ENCODE measurements around the gene HMGA1.

Gene HMGA1

DNA sequence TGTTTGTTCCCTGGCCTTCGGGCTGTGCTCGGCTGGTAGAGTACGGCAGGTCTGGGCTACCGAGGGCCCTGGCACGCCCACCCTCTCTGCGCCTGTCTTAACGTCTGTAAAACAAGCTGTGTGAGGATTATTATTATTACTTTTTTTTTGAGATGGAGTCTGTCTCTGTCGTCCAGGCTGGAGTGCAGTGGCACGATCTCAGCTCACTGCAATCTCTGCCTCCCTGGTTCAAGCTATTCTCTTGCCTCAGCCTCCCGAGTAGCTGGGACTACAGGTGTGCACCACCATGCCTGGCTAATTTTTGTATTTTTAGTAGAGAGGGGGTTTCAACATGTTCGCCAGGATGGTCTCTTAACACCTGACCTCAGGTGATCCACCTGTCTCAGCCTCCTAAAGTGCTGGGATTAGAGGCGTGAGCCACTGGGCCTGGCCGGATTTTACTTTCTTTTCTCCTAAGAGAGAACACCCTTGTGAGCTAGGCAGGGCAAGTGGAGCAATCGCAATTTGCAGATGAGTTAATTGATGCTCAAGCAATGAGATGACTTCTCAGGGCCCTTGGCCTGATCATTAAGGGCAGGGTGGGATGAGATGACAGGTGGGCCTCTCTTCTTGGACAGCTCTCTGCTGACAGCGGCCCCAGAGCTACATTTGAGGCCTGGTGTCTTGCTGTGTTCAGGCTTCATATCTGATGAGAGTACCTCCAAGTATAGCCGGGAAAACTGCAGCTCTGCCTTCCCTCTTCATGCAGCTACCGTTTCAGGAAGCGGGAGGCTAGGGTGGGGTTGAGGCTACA, 13.0 kb downstream of the HMGA1 start:
- TF ChIP-seq FOXP2 (optimal IDR thresholded peaks at IDR 0.05; ENCODE audit: borderline replicate concordance, extremely low read depth, extremely low read length, insufficient read depth) (no peak), TAF1 (IDR thresholded peaks at IDR 0.05; ENCODE audit: borderline replicate concordance, insufficient read depth, low read length) (no peak), POLR2AphosphoS5 (IDR thresholded peaks at IDR 0.05; ENCODE audit: low read depth, low read length) (no peak)

DNA sequence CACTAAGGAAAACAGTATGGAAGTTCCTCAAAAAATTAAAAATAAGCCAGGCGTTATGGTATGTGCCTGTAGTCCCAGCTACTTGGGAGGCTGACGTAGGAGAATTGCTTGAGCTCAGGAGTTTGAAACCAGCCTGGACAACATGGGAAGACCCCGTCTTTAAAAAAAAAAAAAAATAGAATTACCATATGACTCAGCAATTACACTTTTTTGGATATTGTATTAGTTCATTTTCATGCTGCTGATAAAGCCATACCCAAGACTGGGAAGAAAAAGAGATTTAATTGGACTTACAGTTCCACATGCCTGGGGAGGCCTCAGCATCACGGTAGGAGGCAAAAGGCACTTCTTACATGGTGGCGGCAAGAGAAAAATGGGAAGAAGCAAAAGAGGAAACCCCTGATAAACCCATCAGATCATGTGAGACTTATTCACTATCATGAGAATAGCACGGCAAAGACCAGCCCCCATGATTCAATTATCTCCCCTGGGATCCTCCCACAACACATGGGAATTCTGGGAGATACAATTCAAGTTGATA, 22.9 kb downstream of the HMGA1 start:
- TF ChIP-seq TAF1 (IDR thresholded peaks at IDR 0.05; ENCODE audit: borderline replicate concordance, insufficient read depth, low read length) (no peak), FOXP2 (optimal IDR thresholded peaks at IDR 0.05; ENCODE audit: borderline replicate concordance, extremely low read depth, extremely low read length, insufficient read depth) (no peak), POLR2AphosphoS5 (IDR thresholded peaks at IDR 0.05; ENCODE audit: low read depth, low read length) (no peak), SIN3A (IDR thresholded peaks at IDR 0.05; ENCODE audit: borderline replicate concordance, insufficient read depth, low read length) (no peak)
- TF ChIP-seq, protein P1, sequence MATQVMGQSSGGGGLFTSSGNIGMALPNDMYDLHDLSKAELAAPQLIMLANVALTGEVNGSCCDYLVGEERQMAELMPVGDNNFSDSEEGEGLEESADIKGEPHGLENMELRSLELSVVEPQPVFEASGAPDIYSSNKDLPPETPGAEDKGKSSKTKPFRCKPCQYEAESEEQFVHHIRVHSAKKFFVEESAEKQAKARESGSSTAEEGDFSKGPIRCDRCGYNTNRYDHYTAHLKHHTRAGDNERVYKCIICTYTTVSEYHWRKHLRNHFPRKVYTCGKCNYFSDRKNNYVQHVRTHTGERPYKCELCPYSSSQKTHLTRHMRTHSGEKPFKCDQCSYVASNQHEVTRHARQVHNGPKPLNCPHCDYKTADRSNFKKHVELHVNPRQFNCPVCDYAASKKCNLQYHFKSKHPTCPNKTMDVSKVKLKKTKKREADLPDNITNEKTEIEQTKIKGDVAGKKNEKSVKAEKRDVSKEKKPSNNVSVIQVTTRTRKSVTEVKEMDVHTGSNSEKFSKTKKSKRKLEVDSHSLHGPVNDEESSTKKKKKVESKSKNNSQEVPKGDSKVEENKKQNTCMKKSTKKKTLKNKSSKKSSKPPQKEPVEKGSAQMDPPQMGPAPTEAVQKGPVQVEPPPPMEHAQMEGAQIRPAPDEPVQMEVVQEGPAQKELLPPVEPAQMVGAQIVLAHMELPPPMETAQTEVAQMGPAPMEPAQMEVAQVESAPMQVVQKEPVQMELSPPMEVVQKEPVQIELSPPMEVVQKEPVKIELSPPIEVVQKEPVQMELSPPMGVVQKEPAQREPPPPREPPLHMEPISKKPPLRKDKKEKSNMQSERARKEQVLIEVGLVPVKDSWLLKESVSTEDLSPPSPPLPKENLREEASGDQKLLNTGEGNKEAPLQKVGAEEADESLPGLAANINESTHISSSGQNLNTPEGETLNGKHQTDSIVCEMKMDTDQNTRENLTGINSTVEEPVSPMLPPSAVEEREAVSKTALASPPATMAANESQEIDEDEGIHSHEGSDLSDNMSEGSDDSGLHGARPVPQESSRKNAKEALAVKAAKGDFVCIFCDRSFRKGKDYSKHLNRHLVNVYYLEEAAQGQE (IDR thresholded peaks at IDR 0.05; ENCODE audit: insufficient read depth in 1 of 2, low read depth in 2 of 2, low read length in 2 of 2), result no peak

DNA sequence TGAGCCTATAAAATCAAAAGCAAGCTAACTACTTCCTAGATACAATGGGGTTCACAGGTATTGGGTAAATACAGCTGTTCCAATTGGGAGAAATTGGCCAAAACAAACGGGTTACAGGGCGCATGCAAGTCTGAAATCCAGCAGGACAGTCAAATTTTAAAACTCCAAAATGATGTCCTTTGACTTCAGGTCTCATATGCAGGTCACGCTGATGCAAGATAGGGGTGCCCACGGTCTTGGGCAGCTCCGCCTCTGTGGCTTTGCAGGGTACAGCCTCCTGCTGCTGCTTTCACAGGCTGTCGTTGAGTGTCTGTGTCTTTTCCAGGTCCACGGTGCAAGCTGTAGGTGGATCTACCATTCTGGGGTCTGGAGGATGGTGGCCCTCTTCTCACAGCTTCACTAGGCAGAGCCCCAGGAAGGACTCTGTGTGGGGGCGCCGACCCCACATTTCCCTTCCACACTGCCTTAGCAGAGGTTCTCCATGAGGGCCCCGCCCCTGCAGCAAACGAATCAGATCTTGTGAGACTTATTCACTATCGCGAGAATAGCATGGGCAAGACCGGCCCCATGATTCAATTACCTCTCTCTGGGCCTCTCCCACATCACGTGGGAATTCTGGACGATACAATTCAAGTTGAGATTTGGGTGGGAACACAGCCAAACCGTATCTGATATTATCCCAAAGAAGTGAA, 24.0 kb downstream of the HMGA1 start:
- TF ChIP-seq SIN3A (IDR thresholded peaks at IDR 0.05; ENCODE audit: borderline replicate concordance, insufficient read depth, low read length) (no peak), FOXP2 (optimal IDR thresholded peaks at IDR 0.05; ENCODE audit: borderline replicate concordance, extremely low read depth, extremely low read length, insufficient read depth) (no peak), TAF1 (IDR thresholded peaks at IDR 0.05; ENCODE audit: borderline replicate concordance, insufficient read depth, low read length) (no peak), POLR2AphosphoS5 (IDR thresholded peaks at IDR 0.05; ENCODE audit: low read depth, low read length) (no peak)
- TF ChIP-seq, protein P1 (IDR thresholded peaks at IDR 0.05; ENCODE audit: insufficient read depth in 1 of 2, low read depth in 2 of 2, low read length in 2 of 2), result no peak

DNA sequence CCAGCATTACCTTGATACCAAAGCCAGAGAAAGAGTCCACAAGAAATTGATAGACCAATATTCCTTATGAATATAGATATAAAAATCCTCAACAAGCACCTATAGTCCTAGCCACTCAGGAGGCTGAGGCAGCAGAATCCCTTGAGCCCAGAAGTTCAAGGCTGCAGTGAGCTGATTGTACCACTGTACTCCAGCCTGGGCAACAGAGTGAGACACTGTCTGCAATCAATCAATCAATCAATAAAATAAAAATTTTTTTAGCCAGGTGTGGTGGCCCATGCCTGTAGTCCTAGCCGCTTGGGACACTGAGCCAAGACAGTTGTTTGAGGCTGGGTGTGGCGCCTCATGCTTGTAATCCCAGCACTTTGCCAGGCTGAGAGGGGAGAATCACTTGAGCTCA, 31.1 kb downstream of the HMGA1 start:
- no peak for TF ChIP-seq POLR2AphosphoS5 (IDR thresholded peaks at IDR 0.05; ENCODE audit: low read depth, low read length)
- no peak for TF ChIP-seq SIN3A (IDR thresholded peaks at IDR 0.05; ENCODE audit: borderline replicate concordance, insufficient read depth, low read length)
- TF ChIP-seq, protein P1 (IDR thresholded peaks at IDR 0.05; ENCODE audit: insufficient read depth in 1 of 2, low read depth in 2 of 2, low read length in 2 of 2), result no peak
- TF ChIP-seq FOXP2 (optimal IDR thresholded peaks at IDR 0.05; ENCODE audit: borderline replicate concordance, extremely low read depth, extremely low read length, insufficient read depth), result no peak
- TF ChIP-seq TAF1 (IDR thresholded peaks at IDR 0.05; ENCODE audit: borderline replicate concordance, insufficient read depth, low read length), result no peak

DNA sequence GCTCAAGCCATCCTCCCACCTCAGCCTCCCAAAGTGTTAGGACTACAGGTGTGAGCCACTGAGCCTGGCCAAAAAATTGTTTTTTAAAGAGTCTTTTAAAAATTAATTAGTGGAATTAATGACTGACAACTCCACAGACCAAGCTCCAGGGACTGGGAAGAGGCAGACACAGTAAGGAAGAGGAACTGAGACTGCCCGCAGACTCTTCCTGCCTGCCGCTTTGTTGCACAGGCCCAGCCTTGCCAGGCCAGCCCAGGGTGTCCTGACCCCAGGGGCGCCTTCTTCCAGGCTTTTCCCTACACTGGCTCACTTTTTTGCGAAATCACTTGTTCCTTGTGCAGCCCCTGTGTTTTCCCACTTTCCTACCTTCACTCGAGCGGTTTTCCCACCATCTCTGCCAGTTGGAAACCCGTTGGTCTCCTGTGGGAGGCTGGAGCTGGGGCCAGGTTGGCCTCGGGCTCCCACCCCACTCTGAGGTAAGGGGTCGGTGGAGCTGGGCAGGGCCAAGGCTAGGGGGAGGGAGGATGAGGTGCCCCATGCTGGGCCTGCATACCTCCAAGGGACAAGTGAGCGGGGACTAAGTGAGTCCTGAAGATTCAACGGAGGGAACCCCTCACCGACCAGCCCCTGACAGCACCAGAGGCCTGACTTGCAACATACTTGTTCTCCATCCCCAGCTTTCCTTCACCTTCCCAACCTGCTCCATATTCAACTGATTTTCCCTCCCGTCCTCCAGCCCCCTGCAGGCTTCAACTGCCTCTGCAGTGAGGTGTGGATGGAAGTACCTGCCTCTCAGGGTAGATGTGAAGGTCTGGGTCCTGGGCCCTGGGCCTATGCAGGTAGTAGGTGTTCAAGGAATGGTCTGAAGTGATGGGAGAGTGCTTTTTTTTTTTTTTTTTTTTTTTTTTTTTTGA, 35.6 kb downstream of the HMGA1 start:
- TF ChIP-seq, protein P1 (IDR thresholded peaks at IDR 0.05; ENCODE audit: insufficient read depth in 1 of 2, low read depth in 2 of 2, low read length in 2 of 2), result no peak
- TF ChIP-seq POLR2AphosphoS5 (IDR thresholded peaks at IDR 0.05; ENCODE audit: low read depth, low read length), result no peak
- no peak for TF ChIP-seq SIN3A (IDR thresholded peaks at IDR 0.05; ENCODE audit: borderline replicate concordance, insufficient read depth, low read length)
- TF ChIP-seq TAF1 (IDR thresholded peaks at IDR 0.05; ENCODE audit: borderline replicate concordance, insufficient read depth, low read length), result no peak
- no peak for TF ChIP-seq FOXP2 (optimal IDR thresholded peaks at IDR 0.05; ENCODE audit: borderline replicate concordance, extremely low read depth, extremely low read length, insufficient read depth)

Measured in PFSK-1 (cell line).